OCI-LY7 (cell line): ENCODE measurements around the gene ITPA. TPM values are rescaled to one million over a fixed set of nuclear protein-coding genes. Genes with fewer than 3 reads are reported as not detected.

Source experiments
- BruUV-seq: library from RNA; stranded (reverse); fragments of 400-500 nt; replicated peaks from 2 replicates; lab custom pipeline; 2021; lab: Mats Ljungman, UMichigan
- CTCF ChIA-PET: fragments of 300-600 bp; sonication (Branson Sonifier 250); formaldehyde crosslinking; loops from one replicate; lab custom pipeline; 2022; ENCODE audit warnings: antibody characterized with exemption; ENCODE audit not compliant: unreplicated experiment; lab: Charles Lee
- POLR2A ChIA-PET: fragments of 300-600 bp; sonication (Branson Sonifier 250); formaldehyde crosslinking; loops from one replicate; lab custom pipeline; 2022; ENCODE audit warnings: antibody characterized with exemption; lab: Charles Lee
- DNase-seq: peaks from one replicate; pipeline ENCODE4 v3.0.0-alpha.2; 2015; ENCODE audit warnings: low spot score
- H2AFZ ChIP-seq: fragments of 200-600 bp; sonication (generic), shearing (Covaris generic); 2 replicates; pipeline ENCODE4 v1.6.1; 2014; ENCODE audit warnings: mild to moderate bottlenecking, antibody characterized with exemption, low read length, moderate library complexity
- H3K27ac ChIP-seq: fragments of 200-600 bp; sonication (generic); 2 replicates; pipeline ENCODE4 v1.5.1; 2014; ENCODE audit warnings: mixed run types, low read depth, mild to moderate bottlenecking, moderate library complexity, low read length, inconsistent platforms; ENCODE audit not compliant: poor library complexity, severe bottlenecking
- H3K36me3 ChIP-seq: fragments of 200-600 bp; sonication (generic); 2 replicates; pipeline ENCODE4 v1.6.1; 2014; ENCODE audit warnings: mild to moderate bottlenecking, antibody characterized with exemption, low read length, moderate library complexity, mixed read lengths; ENCODE audit not compliant: insufficient read depth
- H3K4me1 ChIP-seq: fragments of 200-600 bp; sonication (generic); 2 replicates; pipeline ENCODE4 v1.5.1; 2014; ENCODE audit warnings: mild to moderate bottlenecking, low read length; ENCODE audit not compliant: insufficient read depth, poor library complexity, severe bottlenecking
- H3K4me2 ChIP-seq: fragments of 200-600 bp; sonication (generic); 2 replicates; pipeline ENCODE4 v1.6.1; 2014; ENCODE audit warnings: mild to moderate bottlenecking, low read length
- H3K4me3 ChIP-seq: fragments of 200-600 bp; sonication (generic); 2 replicates; pipeline ENCODE4 v1.5.1; 2014; ENCODE audit warnings: mild to moderate bottlenecking, low read depth, low read length; ENCODE audit not compliant: poor library complexity, severe bottlenecking
- H3K79me2 ChIP-seq: fragments of 200-600 bp; sonication (generic); 2 replicates; pipeline ENCODE4 v1.6.1; 2016; ENCODE audit warnings: low read depth, mild to moderate bottlenecking, low read length, moderate library complexity, mixed read lengths; ENCODE audit not compliant: insufficient read depth
- H3K9me2 ChIP-seq: fragments of 200-600 bp; sonication (generic); 2 replicates; pipeline ENCODE4 v1.6.1; 2016; ENCODE audit warnings: mild to moderate bottlenecking, low read length, mixed read lengths; ENCODE audit not compliant: insufficient read depth
- H3K9me3 ChIP-seq: fragments of 200-600 bp; sonication (generic); 2 replicates; pipeline ENCODE4 v1.6.1; 2014; ENCODE audit warnings: mild to moderate bottlenecking, mixed run types, low read length, mixed read lengths
- H4K20me1 ChIP-seq: fragments of 200-600 bp; sonication (generic); 2 replicates; pipeline ENCODE4 v1.6.1; 2014; ENCODE audit warnings: mild to moderate bottlenecking, antibody characterized with exemption, low read length, moderate library complexity, mixed read lengths; ENCODE audit not compliant: insufficient read depth
- CTCF ChIP-seq: fragments of 200-600 bp; sonication (generic); conservative IDR thresholded peaks from 2 replicates; pipeline ENCODE4 v1.5.1; 2014; ENCODE audit warnings: mild to moderate bottlenecking, antibody characterized with exemption, low read length, moderate library complexity, mixed read lengths
- EZH2phosphoT487 ChIP-seq: fragments of 200-600 bp; sonication (generic); IDR thresholded peaks from 2 replicates; pipeline ENCODE4 v1.6.1; 2018; ENCODE audit warnings: low read depth, borderline replicate concordance, mild to moderate bottlenecking, mixed run types, antibody characterized with exemption, low read length, moderate library complexity, mixed read lengths
- intact Hi-C: fragments of 100-400 bp; cut with micrococcal nuclease; formaldehyde crosslinking; loops from one replicate; pipeline ENCODE4 v1.10.0; 2022; ENCODE audit not compliant: unreplicated experiment
- total RNA-seq, 2 experiments: library from RNA; depleted of rRNA in 1 of 2; stranded (reverse); fragments of >200 nt in 1 of 2; shearing (Covaris generic) in 1 of 2; gene quantifications; 2 replicates each; pipeline ENCODE4 v1.2.3, GENCODE V29; 2014 to 2022

ITPA gene
- total RNA-seq, 2 experiments from 2014 or later: 58.0 to 62.4 TPM

GRCh38 chr20:3168079-3168828 lies 41.0 kb upstream of the ITPA start:
- ChIA-PET CTCF (no interaction called here), POLR2A (no interaction called here)
- BruUV-seq: no TSS peak
- DNase-seq: no peak
- Histone ChIP-seq H3K4me1 (peaks cover 7% of the 10 kb centered on the region), H2AFZ (no peak overlapping the region), H3K36me3 (no peaks in the 10 kb centered on the region), H3K4me2 (no peak overlapping the region), H3K79me2 (no peaks in the 10 kb centered on the region), H3K9me2 (no peaks in the 10 kb centered on the region), H3K9me3 (no peaks in the 10 kb centered on the region), H3K27ac (no peak overlapping the region), H4K20me1 (no peaks in the 10 kb centered on the region), H3K4me3 (no peak overlapping the region)
- TF ChIP-seq EZH2phosphoT487: no peak
- TF ChIP-seq CTCF: no peak
- intact Hi-C loops: no loop called here

- CTCF ChIA-PET: no interaction called here
These were observed 40.3 kb upstream of the ITPA start for GRCh38 chr20:3168829-3169590.

More at GRCh38 chr20:3168829-3169590, 40.3 kb upstream of the ITPA start:
- POLR2A ChIA-PET: interaction anchor here (0.7 kb wide), 1 partner anchor 105 kb away, joined by 3 read pairs; no protein-coding TSS in a partner anchor
- Histone ChIP-seq H3K4me2 (no peak overlapping the region), H3K9me2 (no peaks in the 10 kb centered on the region), H3K79me2 (no peaks in the 10 kb centered on the region), H3K27ac (no peak overlapping the region), H4K20me1 (no peaks in the 10 kb centered on the region), H2AFZ (no peak overlapping the region), H3K4me3 (no peak overlapping the region), H3K9me3 (no peaks in the 10 kb centered on the region), H3K36me3 (no peaks in the 10 kb centered on the region), H3K4me1 (peaks cover 11% of the 10 kb centered on the region)
- intact Hi-C loops: no loop called here
- TF ChIP-seq CTCF (no peak), EZH2phosphoT487 (no peak)
- no peak for DNase-seq
- no TSS peak for BruUV-seq
